Measurements from ENCODE around the gene IGLON5.

IGLON5 gene

DNA sequence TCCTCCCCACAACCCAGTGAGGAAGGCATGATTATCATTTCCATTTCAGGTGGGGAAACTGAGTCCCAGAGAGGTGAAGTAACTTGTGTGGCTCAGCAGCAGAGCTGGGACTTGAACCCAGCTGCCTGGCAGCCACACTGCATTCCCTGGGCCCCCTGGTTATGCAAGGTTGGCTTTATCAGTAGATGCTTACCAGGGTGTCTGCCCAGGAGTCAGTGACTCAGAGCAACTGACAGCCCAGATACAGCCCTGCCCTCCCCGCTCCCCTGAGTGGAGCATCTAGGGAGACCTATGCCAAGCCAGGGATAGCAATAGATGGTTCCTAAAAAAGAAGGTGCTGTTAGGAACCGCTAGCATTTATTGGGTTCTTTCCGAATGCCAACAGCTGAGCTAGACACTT lies 5.9 kb downstream of the IGLON5 start:
- DNase-seq (ENCODE audit: low spot score), result no peak

DNA sequence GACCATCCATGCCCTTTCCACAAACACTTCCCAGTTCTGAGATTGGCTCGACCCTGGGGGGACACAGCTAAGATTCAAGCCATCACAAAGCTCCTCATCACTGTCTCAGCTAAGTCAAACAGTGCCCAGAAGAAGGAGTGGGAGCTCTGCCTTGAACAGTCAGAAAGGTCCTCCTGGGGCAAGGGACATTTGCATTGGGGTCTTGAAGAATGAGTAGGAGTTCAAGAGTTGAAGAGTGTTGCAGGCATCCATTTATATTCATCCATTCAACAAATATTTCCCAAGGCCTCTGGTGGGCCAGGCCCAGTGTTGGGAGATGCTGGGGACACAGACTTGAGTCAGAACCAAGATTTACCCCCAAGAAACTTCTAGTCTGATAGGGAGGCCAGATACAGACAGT lies 6.5 kb downstream of the IGLON5 start:
- DNase-seq (ENCODE audit: low spot score), result no peak

DNA sequence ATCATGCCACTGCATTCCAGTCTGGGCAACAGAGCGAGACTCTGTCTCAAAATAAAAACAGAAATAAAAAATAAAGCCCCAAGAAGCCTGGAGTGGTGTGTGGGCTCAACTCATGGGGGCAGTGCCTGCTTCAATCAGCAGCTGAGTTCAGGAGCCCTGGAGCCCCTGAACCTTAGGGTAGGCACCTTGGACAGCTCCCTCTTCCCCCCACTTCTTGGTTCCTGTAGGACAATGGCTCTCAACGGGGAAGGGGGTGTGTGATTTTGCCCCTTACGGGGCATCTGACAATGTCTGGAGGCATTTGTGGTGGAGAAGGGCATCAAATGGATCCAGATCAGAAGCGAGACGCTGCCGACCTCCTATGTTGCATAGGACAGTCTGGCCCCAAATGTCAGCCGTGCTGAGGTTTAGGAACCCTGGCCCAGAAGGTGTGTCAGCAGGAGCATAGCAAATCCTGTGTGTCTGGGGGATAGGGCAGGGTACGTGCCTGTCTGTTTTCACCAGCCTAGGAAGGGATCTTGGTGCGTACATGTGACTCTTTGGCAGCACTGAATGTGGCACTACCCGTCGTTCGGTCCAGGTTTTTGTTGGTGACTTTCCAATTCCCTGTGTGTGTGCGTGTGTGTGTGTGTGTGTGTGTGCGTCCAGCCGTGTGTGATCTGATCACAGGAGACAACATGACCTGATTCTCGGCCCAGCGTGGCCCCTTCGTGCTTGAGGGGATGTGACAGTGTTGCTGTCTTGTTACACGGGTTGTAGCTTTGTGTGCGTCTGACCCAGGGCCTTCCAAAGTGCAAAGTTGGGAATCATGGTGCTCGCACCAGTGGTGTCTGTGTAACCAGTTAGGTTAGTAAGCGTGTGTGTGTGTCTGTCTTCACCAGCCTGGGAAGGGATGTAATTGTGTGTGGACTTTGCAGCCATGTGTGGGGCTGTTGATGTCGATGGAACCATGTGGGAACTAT lies 7.5 kb downstream of the IGLON5 start:
- no peak for DNase-seq (ENCODE audit: low spot score)

DNA sequence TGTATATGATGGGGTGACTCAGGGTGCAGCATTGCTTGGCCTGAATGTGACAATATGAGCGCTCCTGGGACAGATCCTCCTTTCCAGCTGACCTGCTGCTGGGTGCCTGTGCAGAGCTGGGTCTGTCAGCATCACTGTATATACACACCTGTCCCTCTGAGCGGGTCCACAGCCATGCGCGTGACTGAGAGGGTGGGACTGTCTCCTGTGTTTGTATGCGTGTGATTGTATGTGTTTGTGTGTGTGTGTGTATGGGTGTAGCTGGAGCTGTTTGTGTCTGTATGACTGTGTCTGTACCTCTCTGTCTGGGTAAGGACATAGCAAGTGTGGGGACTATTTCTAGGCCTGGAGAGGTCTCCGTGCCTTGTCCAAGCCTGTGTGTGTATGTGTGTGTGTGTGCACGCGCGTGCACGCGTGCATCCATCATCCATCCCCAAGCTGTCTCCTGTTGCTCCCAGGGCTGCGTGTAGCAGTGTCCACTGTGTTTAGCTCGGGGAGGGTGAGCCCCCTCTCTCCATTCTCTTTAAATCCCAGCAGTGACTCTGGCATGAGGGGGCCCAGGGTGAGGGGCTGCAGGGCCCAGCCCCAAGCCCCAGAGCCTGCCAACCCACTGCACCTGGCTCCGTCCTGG lies 8.3 kb downstream of the IGLON5 start:
- DNase-seq (ENCODE audit: low spot score), result no peak

DNA sequence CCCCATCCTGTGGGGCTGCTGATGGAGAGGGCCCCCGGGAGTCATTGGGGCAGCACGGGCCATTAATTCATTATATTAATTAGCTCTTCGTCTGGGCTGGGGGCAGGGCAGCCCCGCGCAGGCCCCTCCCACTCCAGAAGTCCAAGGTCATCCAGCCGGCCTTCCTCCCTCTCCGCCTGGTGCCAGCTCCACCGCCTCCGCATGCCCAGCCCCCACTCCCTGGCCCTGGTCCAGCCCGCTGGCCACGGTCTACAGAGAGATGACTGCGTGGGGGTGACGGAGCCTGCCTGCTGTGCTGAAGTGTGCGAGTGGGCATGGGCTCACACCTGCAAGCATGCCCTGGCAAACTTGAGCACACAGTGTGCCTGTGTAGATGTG lies 8.8 kb downstream of the IGLON5 start:
- DNase-seq (ENCODE audit: low spot score), result no peak

DNA sequence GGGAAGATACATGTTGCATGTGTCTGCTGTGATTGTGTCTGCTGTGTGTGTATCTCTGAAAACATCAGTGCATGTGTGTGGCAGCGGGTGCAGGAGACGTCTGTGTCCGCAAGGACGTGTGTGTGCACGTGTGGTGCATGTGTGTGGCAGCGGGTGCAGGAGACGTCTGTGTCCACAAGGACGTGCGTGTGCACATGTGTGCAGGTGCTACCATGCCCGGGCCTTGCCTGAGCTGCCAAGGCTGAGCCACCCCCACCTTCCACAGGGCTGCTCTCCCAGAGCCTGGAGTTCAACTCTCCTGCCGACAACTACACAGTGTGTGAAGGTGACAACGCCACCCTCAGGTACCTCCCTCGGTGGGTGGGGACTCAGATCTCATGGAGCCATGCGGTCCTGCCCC lies 10.4 kb downstream of the IGLON5 start:
- DNase-seq (ENCODE audit: low spot score), result no peak

DNA sequence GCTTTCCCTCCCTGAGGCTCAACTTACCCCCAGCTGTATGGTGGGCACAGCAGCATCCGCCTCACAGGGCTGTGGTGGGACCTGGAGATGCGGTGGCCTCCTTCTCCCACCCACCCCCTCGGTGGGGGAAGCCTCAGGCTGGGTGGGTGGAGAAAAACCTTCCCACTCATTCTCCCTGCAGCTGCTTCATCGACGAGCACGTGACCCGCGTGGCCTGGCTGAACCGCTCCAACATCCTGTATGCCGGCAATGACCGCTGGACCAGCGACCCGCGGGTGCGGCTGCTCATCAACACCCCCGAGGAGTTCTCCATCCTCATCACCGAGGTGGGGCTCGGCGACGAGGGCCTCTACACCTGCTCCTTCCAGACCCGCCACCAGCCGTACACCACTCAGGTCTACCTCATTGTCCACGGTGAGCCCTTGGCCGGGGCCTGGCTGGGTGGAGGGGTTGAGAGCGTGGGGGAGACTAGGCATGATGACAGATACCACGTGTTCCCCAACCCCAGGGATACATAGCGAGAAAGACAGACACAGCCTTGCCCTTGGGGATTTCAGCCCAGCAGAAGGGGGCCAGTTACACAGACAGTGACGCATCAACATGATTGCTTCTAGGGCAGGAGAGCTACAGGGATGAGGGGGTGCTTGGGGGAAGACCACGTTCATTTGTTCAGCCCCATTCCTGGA lies 12.2 kb downstream of the IGLON5 start:
- DNase-seq (ENCODE audit: low spot score), result no peak

DNA sequence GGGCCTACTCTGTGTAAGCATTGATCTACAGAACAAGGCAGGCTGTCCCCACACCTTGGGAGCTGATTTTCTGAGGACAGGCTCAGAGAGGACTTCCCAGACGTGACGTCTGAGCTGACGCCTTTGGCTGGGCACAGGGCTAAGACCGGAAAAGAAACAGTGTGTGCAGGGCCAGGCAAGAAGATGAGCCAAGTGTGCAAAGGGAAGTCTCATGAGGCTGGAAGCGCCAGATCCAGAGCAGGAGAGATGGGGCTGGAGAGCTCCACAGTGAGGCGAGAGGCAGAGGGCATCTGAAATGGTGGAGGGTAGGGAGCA lies 12.7 kb downstream of the IGLON5 start:
- no peak for DNase-seq (ENCODE audit: low spot score)

DNA sequence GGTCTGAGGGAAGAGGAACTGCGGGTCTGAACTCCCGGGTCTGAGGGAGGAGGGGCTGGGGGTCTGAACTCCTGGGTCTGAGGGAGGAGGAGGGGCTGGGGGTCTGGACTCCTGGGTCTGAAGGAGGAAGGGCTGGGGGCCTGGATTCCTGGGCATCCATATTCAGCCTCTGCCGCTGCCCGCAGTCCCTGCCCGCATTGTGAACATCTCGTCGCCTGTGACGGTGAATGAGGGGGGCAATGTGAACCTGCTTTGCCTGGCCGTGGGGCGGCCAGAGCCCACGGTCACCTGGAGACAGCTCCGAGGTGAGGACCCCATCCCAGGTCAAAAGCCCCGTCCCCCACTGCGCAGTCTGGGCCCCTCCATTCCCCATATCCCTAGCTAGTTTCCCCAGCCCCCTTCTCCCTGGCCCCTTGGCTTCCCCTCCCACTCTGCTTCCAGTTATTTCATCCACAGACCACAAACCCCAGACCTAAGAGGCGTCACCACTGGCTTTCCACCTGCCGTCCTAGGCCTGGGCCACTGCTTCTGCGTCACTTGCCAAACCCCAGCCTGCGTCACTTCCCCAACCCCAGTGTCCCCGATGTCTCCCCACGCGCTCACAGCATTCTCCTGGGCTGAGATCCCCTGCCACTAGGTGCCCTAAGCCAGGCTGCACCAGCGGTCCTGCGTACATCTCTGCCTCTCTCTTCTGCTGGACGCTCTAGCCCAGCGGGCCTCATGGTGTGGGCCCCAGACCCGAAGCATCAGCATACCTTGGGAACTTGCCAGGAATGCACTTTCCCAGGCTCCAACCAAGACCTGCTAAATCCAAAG lies 13.9 kb downstream of the IGLON5 start:
- DNase-seq (ENCODE audit: low spot score), result no peak

DNA sequence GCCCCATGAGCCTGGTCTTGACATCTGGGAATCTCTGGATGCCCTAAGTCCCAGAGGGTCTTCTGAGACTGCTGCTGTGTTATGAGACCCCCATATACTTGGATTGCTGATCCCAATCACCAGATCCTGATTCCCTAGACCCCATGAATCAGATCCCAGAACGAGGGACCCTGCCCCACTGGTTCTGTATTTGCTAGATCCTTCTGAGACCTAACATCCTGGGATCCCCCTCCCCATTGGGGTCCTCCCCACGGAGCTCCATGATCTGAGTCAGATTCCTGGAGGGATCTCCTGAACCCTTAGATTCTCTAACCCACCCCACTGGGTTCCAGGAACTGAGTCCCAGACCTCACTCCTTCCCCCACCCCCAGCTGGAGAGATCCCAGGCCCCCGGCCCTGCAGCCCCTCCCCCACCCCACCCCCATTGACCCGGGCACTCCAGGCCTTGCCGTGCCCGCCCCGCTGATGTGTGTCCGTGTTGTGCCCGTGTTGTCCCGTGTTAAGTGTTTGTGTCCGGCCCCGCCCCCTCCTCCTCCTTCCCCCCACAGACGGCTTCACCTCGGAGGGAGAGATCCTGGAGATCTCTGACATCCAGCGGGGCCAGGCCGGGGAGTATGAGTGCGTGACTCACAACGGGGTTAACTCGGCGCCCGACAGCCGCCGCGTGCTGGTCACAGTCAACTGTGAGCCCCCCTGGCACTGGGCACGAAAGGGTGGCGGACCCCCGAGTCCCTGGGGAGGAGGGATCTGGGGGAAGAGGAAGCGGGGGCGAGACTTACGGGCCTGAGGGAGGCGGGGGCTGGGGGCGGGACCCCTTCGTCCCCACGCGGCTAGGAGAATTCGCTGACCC lies 15.0 kb downstream of the IGLON5 start:
- no peak for DNase-seq (ENCODE audit: low spot score)

DNA sequence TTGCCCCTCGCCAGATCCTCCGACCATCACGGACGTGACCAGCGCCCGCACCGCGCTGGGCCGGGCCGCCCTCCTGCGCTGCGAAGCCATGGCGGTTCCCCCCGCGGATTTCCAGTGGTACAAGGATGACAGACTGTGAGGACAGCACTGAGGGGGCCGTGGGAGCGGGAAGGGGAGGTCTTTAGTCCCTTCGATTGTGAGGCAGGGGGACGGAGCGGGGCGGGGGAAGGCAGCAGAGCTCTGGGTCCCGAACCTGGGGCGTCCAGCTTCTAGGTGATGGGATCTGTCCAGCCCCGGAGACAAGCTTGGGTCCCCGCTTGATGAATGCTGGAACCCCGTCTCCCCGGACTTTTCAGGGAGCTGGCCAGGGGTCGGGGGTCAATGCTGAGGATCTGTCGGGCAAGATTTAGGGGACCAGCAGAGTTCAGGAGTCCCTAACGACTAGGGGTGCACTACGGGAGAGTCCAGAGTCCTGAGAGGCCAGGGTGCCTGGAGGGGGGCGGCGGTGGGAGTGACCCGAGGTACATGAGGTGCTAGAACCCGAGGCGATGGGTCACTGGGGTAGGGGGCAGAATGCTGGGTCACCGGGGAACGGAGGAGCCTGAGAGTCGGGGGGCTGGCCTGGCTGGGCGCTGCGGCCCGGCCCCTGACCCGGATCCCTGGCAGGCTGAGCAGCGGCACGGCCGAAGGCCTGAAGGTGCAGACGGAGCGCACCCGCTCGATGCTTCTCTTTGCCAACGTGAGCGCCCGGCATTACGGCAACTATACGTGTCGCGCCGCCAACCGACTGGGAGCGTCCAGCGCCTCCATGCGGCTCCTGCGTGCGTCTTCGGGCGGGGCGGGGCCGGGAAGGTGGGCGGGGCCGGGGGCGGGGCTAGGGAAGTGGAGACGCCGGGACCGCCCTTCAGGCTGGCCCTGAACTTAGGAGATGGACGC lies 15.9 kb downstream of the IGLON5 start:
- DNase-seq (ENCODE audit: low spot score), result no peak

DNA sequence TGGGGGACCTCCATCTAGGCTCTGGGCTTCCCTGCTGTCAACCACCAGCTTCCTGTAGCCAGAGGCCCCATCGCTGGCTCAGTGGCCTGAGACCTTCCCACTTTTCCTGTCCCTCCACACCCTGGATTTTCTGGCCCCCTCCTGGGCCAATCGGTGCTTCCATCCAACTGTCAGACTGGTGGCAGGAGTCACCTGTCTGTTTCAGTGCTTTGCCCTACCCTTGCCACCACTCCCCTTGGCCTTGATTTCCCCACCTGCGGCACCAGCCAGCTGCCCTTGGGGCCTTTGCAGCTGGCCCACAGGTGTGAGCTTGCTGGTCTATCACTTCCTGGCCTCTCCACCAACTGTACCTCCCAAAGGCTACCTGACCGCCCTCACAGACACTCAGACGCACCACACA lies 18.0 kb downstream of the IGLON5 start:
- DNase-seq (ENCODE audit: low spot score), result no peak

DNA sequence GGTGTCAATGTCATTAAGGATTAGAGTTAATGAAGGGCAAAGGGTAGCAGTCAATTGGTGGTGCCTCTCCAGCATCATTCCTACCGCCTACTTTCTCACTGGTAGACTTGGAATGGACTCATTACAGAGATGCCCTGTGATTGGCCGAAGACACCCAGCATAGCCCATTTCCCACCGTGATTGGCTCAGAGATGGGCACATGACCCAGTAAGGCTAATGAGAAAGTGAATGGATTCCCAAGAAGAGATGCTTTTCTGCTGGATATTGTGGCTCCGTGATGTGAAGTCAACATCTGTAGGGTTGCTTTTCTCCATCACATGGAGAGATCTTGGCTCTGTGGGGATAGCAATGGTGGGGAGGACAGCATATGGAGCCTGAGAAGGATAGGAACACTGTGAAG lies 18.9 kb downstream of the IGLON5 start:
- no peak for DNase-seq (ENCODE audit: low spot score)

DNA sequence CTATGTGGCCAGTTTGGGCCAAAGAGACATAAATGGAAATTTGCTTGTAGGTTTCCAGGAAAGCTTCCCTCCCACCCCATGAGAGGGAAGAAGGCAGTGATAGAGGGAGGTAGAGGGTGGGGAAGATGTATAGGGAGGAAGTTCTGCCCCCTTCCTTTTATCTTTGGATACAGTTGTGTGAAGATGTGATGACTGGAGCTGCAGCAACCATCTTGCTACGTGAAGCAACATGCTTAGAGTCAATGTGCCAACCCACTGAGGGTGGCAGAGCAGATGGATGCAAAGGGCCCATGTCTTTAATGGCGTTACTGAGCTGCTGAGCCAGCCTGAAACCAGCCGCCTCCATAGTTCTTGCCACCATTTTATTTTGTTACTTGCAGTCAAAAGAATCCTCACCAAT lies 19.7 kb downstream of the IGLON5 start:
- no peak for DNase-seq (ENCODE audit: low spot score)

DNA sequence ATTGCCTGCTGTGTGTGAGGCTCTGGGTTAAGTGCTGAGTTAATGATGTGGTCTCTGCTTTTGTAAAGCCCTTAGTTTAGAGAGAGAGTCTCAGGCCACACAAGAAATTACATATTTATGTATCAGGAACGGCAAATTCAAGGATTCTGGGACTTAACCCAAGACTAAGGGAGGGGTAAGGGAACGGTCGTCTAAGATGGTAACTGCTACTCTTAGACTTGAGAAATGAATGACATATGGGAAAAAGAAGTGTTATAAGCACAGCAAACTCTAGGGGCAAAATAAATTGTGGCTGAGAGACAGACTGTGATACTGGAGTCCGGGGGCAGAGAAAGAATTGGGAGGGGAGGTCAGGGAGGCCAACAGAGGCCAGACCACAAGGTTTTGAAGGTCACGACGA lies 20.3 kb downstream of the IGLON5 start:
- DNase-seq (ENCODE audit: low spot score), result no peak

DNA sequence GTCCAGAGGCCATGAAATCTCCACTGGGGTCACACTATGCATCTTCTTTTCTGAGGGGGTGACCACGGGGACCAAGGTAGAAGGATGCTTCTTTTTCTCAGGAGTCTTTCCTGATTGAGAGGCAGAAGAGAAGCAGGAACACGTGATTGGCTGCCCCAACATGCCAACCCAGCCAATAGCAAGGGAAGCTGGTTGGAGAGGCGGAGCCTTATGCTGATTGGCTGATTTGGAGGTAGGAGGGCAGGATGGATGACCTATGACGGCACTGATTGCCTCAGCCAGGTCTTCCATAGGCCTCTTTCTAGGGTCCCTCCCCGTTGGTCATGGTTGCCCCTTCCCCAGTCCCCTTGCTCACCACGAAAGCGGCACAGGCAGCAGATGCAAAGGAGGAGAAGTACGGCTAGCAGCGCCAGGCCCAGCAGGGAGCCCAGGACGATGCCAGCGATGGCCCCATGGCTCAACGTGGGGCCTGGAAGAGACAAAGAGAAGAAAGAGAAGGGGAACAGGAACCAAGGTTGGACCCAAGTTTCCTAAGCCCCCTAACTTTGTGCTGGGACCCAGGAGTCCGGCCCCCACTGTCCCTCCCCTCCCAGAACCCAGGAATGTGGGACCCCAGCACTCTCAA lies 22.5 kb downstream of the IGLON5 start:
- DNase-seq (ENCODE audit: low spot score), result peak; percentile 72

DNA sequence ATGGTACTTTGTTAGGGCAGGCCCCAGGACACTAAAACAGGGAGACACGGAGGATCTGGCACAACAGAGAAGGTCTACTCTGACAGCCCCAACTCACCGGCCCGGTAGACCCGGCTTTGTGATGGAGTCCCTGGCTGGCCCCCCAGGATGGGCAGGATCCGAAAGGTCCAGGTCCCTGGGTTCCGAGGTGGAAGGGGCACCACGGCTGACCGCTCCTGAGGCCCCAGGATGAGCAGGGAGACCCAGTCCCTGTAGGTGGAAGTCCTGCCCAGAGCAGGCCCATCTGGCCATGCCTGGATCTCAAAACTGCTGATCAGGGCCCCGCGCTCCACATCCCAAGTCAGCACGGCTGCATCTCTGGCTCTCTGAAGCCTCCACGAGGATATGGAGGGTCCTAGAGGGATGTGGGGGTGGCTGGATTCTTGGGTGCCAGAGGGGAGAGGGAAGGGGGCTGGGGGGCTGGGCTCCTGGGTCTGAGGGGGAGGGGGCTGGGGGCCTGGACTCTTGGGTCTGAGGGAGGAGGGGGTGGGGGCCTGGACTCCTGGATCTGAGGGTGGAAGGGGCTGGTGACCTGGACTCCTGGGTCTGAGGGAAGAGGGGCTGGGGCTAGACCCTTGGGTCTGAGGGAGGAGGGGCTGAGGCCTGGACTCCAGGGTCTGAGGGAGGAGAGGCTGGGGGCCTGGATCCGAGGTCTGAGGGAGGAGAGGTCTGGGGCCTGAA lies 25.9 kb downstream of the IGLON5 start:
- DNase-seq (ENCODE audit: low spot score), result no peak

DNA sequence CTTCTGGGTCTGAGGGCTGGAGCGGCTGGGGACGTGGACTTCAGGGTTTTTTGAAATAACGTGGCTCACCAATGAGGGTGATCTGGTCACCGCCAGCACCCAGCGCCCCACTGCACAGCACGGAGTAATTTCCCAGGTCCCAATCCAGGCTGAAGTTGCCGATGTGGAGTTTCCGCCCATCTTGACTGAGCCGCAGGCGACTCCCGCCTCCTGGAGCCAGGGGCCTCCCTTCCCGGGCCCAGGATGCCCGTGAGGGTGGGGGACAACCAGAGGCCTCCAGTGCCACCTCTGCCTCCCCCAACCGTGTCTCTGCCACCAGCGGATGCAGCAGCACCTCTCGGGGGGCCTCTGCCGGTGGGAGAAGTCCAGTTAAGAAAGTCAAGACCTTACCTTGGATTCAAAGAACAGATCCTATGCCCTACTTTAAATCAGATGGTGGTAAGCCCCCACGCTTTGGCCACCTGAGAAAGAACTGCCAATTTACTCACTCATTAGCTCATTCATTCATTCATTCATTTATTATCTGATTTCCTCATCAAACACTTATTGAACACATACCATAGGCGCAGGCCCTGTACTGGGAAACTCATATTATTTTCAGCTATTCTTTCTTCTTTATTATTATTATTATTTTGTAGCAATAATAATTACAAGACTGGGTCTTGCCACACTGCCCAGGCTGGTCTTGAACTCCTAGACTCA lies 26.6 kb downstream of the IGLON5 start:
- DNase-seq (ENCODE audit: low spot score), result no peak

Measured in SK-N-DZ (cell line).